CD4-positive, alpha-beta T cell treated with Interleukin-17A for 4 hours (primary cell): ENCODE measurements around the gene C9orf85.
"Not testable (repeated sequence)": the region's sequence is repeated elsewhere in the genome, so short reads cannot be mapped to it uniquely, and the experiment has no call there.

Experiments
- DNase-seq: peaks from one replicate; pipeline ENCODE4 v3.0.0-alpha.2; 2020; ENCODE audit warnings: mixed read lengths

The C9orf85 gene

GRCh38 chr9:71911061-71911907, at the start of gene C9orf85, which contains the start of gene ABHD17B:
Gene C9orf85 (plus strand): TSS chr9:71911639. CDS start chr9:71911735, 96 bp downstream.
Gene ABHD17B (minus strand): TSS chr9:71911193. CDS start chr9:71875080, 36,113 bp downstream.
- DNase-seq: peak; percentile 96

- no peak for DNase-seq
These were observed 47.8 kb upstream of the C9orf85 start for GRCh38 chr9:71863631-71864030.

- DNase-seq: no peak
These were observed 36.1 kb upstream of the C9orf85 start for GRCh38 chr9:71875345-71875744.

GRCh38 chr9:71876106-71876505, 35.3 kb upstream of the C9orf85 start:
- DNase-seq: no peak

- DNase-seq: no peak
These were observed 34.6 kb upstream of the C9orf85 start for GRCh38 chr9:71876829-71877228.

- DNase-seq: no peak
These were observed 32.8 kb upstream of the C9orf85 start for GRCh38 chr9:71878327-71879274.

- no peak for DNase-seq
These were observed 31.7 kb upstream of the C9orf85 start for GRCh38 chr9:71879644-71880174.

- DNase-seq: no peak
These were observed 27.4 kb upstream of the C9orf85 start for GRCh38 chr9:71884005-71884404.

- DNase-seq: no peak
These were observed 26.0 kb upstream of the C9orf85 start for GRCh38 chr9:71885467-71885866.

GRCh38 chr9:71886015-71886414, 25.4 kb upstream of the C9orf85 start:
- DNase-seq: no peak

- no peak for DNase-seq
These were observed 24.9 kb upstream of the C9orf85 start for GRCh38 chr9:71886541-71886940.

GRCh38 chr9:71887362-71887761, 24.1 kb upstream of the C9orf85 start:
- no peak for DNase-seq

- DNase-seq: no peak
These were observed 21.3 kb upstream of the C9orf85 start for GRCh38 chr9:71890042-71890679.

GRCh38 chr9:71891557-71892189, 19.8 kb upstream of the C9orf85 start:
- DNase-seq: no peak

GRCh38 chr9:71895117-71895516, 16.3 kb upstream of the C9orf85 start:
- DNase-seq: no peak

GRCh38 chr9:71895955-71896354, 15.5 kb upstream of the C9orf85 start:
- no peak for DNase-seq

GRCh38 chr9:71896761-71897160, 14.7 kb upstream of the C9orf85 start:
- DNase-seq: no peak

GRCh38 chr9:71897577-71897976, 13.9 kb upstream of the C9orf85 start:
- DNase-seq: peak; percentile 22

- DNase-seq: not testable (repeated sequence)
These were observed 12.7 kb upstream of the C9orf85 start for GRCh38 chr9:71898756-71899155.

- no peak for DNase-seq
These were observed 9.5 kb upstream of the C9orf85 start for GRCh38 chr9:71901695-71902597.

- DNase-seq: no peak
These were observed 7.4 kb upstream of the C9orf85 start for GRCh38 chr9:71904076-71904475.
